ENCODE data around the gene COLEC12.
"Not testable (repeated sequence)": the region's sequence is repeated elsewhere in the genome, so short reads cannot be mapped to it uniquely, and the experiment has no call there.

COLEC12 gene

DNA sequence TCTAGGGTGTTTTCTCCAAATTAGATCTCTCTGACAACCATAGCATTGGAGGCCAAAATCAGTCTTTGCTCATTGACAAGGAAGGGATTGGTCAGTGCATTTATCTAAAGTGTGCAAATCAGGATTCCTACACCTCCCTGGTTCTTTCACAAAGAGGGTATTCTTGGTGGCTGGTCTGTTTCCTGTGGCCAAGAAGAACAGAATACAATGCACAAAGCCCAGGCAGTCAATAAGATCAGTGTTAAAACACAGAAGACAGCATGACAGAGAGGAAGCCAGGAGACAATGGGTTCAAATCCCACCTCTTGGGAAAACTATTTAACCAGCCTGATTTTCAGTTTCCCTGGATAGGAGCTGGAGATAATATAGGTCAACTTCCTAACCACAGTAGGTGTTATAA, 186.6 kb downstream of the COLEC12 start:
- DNase-seq = no peak

DNA sequence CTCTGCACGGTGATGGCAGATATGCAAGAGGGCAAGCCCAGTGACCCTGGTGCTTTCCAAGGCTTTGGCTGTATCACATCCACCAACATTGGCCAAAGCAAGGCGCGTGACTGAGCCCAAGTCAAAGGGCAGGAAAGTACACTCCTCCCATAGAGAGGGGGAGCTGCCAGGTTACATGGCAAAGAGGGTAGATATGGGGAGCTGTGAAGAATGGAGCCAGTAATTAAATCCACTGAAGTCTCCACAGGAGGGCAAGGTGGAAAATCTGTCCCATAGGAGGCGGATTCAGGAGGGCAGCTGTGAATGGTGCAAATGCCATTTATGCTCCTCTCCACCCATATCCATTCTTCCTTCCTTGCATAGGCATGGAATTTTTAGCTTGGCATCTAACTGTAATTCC, 188.1 kb downstream of the COLEC12 start:
- no peak for DNase-seq

GRCh38 chr18:310042-310441, 190.5 kb downstream of the COLEC12 start:
- no peak for DNase-seq

GRCh38 chr18:308086-308485, 192.4 kb downstream of the COLEC12 start:
- DNase-seq = not testable (repeated sequence)

DNA sequence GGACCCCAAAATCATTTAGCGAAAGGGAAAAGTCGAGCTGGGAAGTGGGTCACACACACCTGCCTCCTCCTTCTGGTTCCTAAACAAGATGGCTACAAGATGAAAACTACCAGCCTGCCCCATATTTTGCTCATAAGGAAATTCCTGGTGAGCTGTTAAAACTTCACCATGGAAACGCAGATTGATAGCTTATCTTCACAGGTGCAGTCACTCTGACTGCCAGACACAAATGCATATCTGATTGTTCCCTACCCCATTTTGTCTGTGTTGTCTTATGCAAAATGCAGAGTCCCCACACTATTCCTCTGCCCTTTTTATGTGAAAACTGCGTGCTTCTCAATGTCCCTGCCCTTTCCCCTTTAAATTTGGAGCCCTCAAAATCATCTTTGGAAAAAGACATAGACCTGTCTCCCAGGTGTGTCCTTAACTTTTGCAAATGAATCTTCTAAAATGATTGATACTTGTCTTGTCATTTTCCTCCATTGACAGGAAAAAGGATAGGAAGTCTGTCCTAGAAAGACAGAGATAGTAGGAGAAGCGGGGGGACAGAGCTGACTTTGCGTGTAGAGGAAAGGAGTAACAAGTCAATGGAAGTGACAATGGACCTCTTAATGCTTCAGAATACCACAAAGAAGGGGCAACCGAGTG, 193.8 kb downstream of the COLEC12 start:
- DNase-seq = no peak

GRCh38 chr18:305003-305501, 195.4 kb downstream of the COLEC12 start:
- DNase-seq = no peak

GRCh38 chr18:303607-304006, 196.9 kb downstream of the COLEC12 start:
- DNase-seq = no peak

GRCh38 chr18:303011-303410, 197.5 kb downstream of the COLEC12 start:
- DNase-seq = no peak

GRCh38 chr18:302097-302496, 198.4 kb downstream of the COLEC12 start:
- DNase-seq = no peak

GRCh38 chr18:297936-298335, 202.6 kb downstream of the COLEC12 start:
- no peak for DNase-seq

DNA sequence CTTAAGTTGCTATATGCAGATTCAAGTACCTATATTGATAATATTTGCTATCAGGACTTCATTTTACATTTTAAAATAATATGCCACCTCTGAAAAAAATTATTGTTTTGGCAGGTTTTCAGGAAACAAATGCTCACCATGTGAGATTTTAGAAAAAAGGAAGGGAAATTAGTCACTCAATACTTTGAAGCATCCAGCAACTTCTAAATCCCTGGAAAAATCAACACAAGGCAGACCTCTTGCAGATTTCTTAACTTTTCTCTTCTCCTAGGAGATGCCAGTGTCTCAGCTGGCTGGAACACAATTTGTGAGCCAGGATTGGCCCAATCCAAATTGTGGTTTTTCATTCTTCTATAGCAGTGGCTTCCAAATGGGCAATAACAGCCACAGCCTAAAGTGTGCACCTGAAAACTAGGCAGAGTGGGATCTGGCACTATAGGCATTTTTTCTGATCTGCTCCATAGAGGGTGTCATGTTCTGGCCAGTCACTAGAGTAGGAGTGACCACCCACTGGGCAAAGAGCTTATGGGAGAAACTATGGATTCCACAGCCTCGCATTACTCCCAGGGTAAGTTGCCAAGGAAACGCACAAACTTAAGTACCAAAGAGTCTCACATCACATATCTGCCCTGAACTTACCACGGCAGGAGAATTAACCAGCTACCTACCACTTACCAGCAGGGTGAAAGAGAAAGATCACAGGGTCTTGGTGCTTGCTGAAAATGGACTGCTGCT, 204.6 kb downstream of the COLEC12 start:
- no peak for DNase-seq

- no peak for DNase-seq
These were observed 205.9 kb downstream of the COLEC12 start for GRCh38 chr18:294566-294965.

- no peak for DNase-seq
These were observed 207.0 kb downstream of the COLEC12 start for GRCh38 chr18:293536-293935.

- DNase-seq = no peak
These were observed 208.2 kb downstream of the COLEC12 start for GRCh38 chr18:292271-292670.

GRCh38 chr18:289970-290369, 210.5 kb downstream of the COLEC12 start:
- not testable (repeated sequence) for DNase-seq

DNA sequence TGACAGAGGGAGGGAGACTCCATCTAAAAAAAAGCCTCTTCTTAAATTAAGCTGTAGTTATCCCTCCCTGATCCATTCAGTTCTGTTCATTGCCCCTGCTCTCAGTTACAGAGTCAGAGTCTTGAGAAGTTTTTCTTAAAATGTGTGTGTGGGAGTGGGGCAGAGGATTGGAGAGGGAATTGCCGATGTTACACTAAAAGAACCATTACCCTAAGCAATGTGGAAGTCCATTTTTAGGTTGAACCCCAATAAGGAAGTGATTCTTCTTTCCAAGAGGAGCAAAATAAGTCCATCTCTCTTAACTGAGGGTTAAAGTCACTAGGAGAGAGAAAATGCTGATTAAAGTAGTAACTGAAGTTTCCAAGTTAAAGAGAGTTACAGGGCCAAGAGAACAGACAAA, 211.5 kb downstream of the COLEC12 start:
- DNase-seq = no peak

DNA sequence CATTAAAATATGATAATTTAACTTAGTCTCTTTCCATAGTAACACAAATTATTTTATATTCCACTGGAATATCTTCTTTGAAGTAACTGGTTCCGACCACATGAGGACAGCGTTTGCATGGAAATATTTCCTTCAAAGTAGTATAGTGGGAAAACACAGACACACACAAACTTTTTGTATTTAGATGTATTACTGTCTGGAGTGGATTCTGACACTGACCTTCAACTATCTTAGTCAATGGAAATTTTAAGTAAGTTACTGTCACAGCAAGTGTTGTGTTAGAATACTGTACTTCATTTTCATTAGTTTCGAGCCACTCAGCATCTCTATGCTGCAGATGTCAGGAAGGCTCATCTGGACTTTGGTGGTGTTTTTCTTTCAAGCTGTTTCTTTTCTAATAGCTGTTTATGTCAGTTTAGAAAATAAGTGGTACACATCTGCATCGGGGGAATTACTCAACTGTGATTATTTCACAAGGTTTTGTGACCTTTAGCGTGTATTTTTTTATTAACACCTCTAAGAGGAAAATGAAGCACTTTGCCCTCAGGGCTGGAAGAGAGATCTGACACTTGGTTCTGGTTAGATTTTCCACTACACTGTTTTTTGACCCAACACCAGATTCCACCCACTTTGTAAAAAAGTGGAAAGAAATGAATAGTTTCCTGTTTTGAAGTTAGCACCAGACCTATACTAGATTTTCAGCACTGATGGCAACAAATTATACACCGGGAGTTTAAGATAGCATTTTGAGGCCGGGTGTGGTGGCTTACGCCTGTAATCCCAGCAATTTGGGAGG, 213.8 kb downstream of the COLEC12 start:
- DNase-seq = no peak

DNA sequence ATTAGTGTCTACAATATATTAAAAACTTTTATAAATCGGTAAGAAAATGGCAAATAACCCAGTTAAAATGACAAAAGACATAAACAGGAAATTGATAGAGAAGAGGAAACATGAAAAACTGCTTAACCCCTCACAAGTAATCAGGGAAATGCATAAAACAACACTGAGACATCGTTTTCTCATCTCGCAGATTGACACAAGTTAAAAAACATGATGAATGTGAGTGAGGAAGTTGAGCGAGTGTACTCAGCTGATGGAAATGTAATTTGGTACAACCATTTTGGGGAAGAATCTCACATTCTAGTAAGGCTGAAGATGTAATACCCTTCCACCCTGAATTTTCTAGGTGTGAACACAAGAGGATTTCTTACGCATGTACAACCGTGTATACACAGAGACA, 214.7 kb downstream of the COLEC12 start:
- DNase-seq = no peak

GRCh38 chr18:275486-275885, 225.0 kb downstream of the COLEC12 start:
- no peak for DNase-seq

GRCh38 chr18:274313-274712, 226.2 kb downstream of the COLEC12 start:
- no peak for DNase-seq

DNA sequence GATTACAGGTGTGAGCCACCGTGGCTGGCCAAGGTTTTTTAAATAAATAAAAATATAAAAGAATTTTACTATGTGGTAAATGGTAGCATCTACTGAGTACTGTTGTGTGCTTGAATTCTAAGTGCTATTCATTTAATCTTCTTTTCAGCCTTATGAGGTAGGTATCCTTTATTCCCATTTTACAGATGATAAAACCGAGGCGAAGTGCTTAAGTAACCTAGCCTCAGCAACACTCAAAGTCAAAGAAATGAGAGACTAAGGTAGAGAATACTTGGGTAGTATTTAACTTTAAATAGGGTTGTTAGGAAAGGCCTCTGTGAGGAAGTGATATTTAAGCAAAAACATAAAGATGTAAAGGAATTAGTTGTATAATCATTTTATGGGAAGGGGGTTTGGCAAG, 227.0 kb downstream of the COLEC12 start:
- no peak for DNase-seq

GRCh38 chr18:272650-273049, 227.9 kb downstream of the COLEC12 start:
- no peak for DNase-seq

GRCh38 chr18:269480-270095, 230.9 kb downstream of the COLEC12 start:
- DNase-seq = no peak

Data from T-helper 9 cell (primary cell).